Bronchial epithelial cell (primary cell): ENCODE measurements around the gene C1QTNF3. TPM values are rescaled to one million over a fixed set of nuclear protein-coding genes. Genes with fewer than 3 reads are reported as not detected.
"Not testable (repeated sequence)": the region's sequence is repeated elsewhere in the genome, so short reads cannot be mapped to it uniquely, and the experiment has no call there.

Experiments used
- DNase-seq: peaks from one replicate; pipeline ENCODE4 v3.0.0-alpha.2; 2010; ENCODE audit warnings: low read depth
- FAIRE-seq: peaks from 2 replicates; lab custom pipeline; 2011; peaks lifted over from hg19 to GRCh38; lab: Jason Lieb, UNC
- H3K27me3 ChIP-seq: 2 replicates; pipeline ENCODE4 v1.5.1; 2011; ENCODE audit warnings: low read length; ENCODE audit not compliant: control insufficient read depth, insufficient read depth
- H3K36me3 ChIP-seq: 2 replicates; pipeline ENCODE4 v1.5.1; 2011; ENCODE audit warnings: low read length; ENCODE audit not compliant: control insufficient read depth, insufficient read depth
- H3K4me3 ChIP-seq: 2 replicates; pipeline ENCODE4 v1.5.1; 2011; ENCODE audit warnings: mild to moderate bottlenecking, low read depth, low read length, control low read depth
- total RNA-seq: library from RNA; depleted of rRNA; stranded (reverse); fragments of >200 nt; gene quantifications from 2 replicates; pipeline ENCODE4 v1.2.1, GENCODE V29; 2014
- TF ChIP-seq, protein P1 (sequence below): IDR thresholded peaks from 2 replicates; pipeline ENCODE4 v1.5.1; 2011; ENCODE audit warnings: mild to moderate bottlenecking, moderate library complexity, low read length, control low read depth, inconsistent platforms; ENCODE audit not compliant: insufficient read depth, severe bottlenecking

C1QTNF3 gene
- total RNA-seq, 1 donor from 2014 or later: 0.26 TPM

DNA sequence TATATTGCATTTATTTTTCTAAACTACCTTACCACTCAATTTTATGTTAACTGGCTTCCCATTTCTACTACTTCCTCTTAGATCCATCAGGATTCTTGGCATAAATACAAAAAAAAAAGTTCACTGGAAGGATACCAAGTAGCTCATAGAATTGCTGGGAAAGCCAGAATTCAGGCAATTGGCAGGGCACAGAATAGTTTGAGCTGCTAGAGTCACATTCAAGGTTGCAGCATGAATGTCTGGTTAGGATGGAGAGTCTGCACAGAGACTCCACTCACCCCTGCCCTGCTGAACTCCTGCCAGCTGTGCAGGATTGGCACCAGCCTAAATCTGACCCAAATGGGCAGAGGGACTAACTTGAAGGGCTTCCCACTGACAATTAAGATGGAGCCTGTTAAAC, 30.2 kb downstream of the C1QTNF3 start:
- Histone ChIP-seq H3K27me3 (no peaks in the 10 kb centered on the region), H3K36me3 (no peaks in the 10 kb centered on the region), H3K4me3 (no peak overlapping the region)
- FAIRE-seq (no peak), DNase-seq (no peak)
- TF ChIP-seq, protein P1, sequence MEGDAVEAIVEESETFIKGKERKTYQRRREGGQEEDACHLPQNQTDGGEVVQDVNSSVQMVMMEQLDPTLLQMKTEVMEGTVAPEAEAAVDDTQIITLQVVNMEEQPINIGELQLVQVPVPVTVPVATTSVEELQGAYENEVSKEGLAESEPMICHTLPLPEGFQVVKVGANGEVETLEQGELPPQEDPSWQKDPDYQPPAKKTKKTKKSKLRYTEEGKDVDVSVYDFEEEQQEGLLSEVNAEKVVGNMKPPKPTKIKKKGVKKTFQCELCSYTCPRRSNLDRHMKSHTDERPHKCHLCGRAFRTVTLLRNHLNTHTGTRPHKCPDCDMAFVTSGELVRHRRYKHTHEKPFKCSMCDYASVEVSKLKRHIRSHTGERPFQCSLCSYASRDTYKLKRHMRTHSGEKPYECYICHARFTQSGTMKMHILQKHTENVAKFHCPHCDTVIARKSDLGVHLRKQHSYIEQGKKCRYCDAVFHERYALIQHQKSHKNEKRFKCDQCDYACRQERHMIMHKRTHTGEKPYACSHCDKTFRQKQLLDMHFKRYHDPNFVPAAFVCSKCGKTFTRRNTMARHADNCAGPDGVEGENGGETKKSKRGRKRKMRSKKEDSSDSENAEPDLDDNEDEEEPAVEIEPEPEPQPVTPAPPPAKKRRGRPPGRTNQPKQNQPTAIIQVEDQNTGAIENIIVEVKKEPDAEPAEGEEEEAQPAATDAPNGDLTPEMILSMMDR: no peak

DNA sequence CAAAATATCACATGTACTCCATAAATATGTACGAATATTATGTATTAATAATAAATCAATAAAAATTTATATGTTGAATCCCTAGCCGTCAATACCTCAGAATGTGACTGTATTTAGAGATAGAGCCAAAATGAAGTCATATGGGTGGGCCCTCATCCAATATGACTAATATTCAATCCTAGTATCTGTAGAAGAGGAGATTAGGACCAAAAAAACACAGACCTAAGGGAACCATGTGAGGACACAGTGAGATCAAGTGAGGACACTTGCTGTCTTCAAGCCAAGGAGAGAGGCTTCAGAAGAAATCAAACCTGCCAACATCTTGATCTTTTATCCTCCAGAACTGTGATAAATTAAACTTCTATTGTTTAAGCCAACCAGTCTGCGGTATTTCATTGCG, 31.5 kb downstream of the C1QTNF3 start:
- DNase-seq (no peak), FAIRE-seq (no peak)

DNA sequence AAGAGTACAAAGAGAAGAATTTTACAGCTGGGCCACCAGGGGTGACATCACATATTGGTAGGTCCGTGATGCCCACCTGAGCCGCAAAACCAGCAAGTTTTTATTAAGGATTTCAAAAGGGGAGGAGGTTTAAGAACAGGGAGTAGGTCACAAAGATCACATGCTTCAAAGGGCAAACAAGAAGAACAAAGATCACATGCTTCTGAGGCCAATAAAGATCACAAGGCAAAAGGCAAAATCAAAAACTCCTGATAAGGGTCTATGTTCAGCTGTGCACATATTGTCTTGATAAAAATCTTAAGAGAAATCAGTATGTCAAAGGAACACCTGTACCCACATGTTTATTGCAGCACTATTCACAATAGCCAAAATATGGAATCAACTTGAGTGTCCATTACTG, 32.9 kb downstream of the C1QTNF3 start:
- H3K27me3 ChIP-seq, FAIRE-seq, H3K4me3 ChIP-seq, H3K36me3 ChIP-seq, DNase-seq: not testable (repeated sequence)

More for the DNA sequence above, 31.5 kb downstream of the C1QTNF3 start:
- Histone ChIP-seq H3K4me3 (no peak overlapping the region), H3K36me3 (no peaks in the 10 kb centered on the region), H3K27me3 (no peaks in the 10 kb centered on the region)
- TF ChIP-seq, protein P1: no peak

GRCh38 chr5:34009610-34010009, 33.4 kb downstream of the C1QTNF3 start:
- Histone ChIP-seq H3K27me3 (no peaks in the 10 kb centered on the region), H3K36me3 (no peaks in the 10 kb centered on the region), H3K4me3 (no peak overlapping the region)
- DNase-seq (peak; percentile 48), FAIRE-seq (no peak)
- TF ChIP-seq, protein P1: no peak

- DNase-seq (peak; percentile 7), FAIRE-seq (no peak)
- TF ChIP-seq, protein P1: no peak
- no peaks in the 10 kb centered on the region for H3K36me3 ChIP-seq
- H3K27me3 ChIP-seq: no peaks in the 10 kb centered on the region
- H3K4me3 ChIP-seq: peak overlapping the region; percentile 81
These were observed 34.2 kb downstream of the C1QTNF3 start for GRCh38 chr5:34008802-34009201.

DNA sequence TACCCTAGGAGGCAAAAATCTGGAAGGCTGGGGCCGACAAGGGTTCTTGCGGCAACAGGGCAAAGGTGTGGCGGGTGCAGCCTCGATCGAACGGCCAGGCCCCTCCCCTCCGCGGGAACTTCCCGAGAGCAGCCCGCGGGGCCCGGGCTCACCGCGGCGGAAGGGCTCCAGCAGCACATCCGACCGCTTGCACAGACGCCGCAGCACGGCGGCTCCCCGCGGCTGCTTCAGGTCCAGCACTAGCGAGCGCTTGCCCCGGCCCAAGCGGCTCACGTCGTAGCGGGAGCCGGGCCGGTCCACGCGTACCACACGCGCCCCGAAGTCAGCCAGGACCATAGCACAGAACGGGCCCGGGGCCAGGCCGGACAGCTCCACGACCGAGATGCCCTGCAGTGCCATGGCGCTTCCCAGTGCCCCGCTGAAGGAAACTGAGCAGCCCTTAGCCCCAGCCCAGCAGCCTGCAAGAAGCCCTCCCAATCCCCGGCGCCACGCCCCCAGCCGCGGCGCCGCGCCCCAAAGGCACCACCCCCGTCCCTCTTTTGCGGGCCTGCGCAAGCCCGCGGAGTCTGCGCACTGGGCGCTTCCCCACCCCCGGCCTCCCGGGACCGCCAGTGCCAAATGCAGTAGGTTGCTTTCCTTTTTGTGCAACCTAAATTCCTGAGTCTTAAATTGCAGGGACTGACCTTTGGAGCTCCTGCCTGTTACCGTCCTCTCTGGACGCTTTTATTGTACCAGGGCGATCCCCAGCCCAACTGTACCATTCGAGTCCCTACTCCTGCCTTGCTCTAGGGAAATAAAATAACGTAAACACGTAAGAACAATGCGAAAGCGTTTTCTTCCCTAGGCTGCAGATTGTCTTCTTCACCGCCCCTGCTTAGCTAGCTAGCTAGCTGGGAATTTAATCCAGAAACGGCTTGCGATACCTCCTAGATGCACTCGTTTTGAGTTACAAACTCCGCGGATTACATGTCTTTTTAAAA, 35.1 kb downstream of the C1QTNF3 start, which contains the start of gene AMACR:
Gene AMACR (minus strand): TSS at position 430 of the 980 bp plus-strand sequence. CDS start 31 bp downstream, at position 399.
- peak within 1 kb of the TSS; percentile 81 for H3K4me3 ChIP-seq
- DNase-seq (peak; percentile 78), FAIRE-seq (no peak)
- H3K36me3 ChIP-seq: no peaks in the 10 kb centered on the region
- no peaks in the 10 kb centered on the region for H3K27me3 ChIP-seq
- TF ChIP-seq, protein P1: no peak
